Cardiac muscle cell (in vitro differentiated cells and primary cell): ENCODE results near the gene KCNIP1. TPM values are rescaled to one million over a fixed set of nuclear protein-coding genes. Genes with fewer than 3 reads are reported as not detected.

Experiments used
- DNase-seq, 2 donors: peaks; one replicate each; pipeline versions ENCODE4 v3.0.0 to v3.0.0-alpha.2; 2010 to 2017; ENCODE audit warnings: low read depth in 1 of 2, low spot score in 1 of 2
- H3K27ac ChIP-seq: fragments of 200-600 bp; sonication (generic); 2 replicates; pipeline ENCODE4 v1.5.1; 2016
- H3K27me3 ChIP-seq: fragments of 200-600 bp; sonication (generic); 2 replicates; pipeline ENCODE4 v1.6.0; 2016; ENCODE audit warnings: control low read depth
- H3K36me3 ChIP-seq: fragments of 200-600 bp; sonication (generic); 2 replicates; pipeline ENCODE4 v1.5.1; 2016; ENCODE audit warnings: control low read depth
- H3K4me1 ChIP-seq: fragments of 200-600 bp; sonication (generic); 2 replicates; pipeline ENCODE4 v1.8.1; 2017; ENCODE audit warnings: low read depth, mild to moderate bottlenecking, mixed run types
- H3K4me3 ChIP-seq: fragments of 200-600 bp; sonication (generic); 2 replicates; pipeline ENCODE4 v1.5.1; 2016; ENCODE audit warnings: mild to moderate bottlenecking
- H3K9me3 ChIP-seq: fragments of 200-600 bp; sonication (generic); 2 replicates; pipeline ENCODE4 v1.5.1; 2017; ENCODE audit warnings: low read depth, mild to moderate bottlenecking, control low read depth
- polyA plus RNA-seq: library from polyadenylated mRNA; unstranded; fragments of >200 nt; fragmentation: Nextera tagmentation; extraction: Ambion mirVana; gene quantifications from 2 replicates; pipeline ENCODE4 v1.2.1, GENCODE V29; 2016
- total RNA-seq: library from RNA; depleted of rRNA; stranded (reverse); fragments of >200 nt; gene quantifications from 2 replicates; pipeline ENCODE4 v1.2.3, GENCODE V29; 2016
- TF ChIP-seq, protein P1 (sequence below): IDR thresholded peaks from 2 replicates; pipeline ENCODE4 v1.5.1; 2012; ENCODE audit warnings: low read depth, mild to moderate bottlenecking, low read length

KCNIP1 gene
- total and polyA plus RNA-seq, 2 experiments from 2014 or later = 0.09 TPM; not detected in 1

DNA sequence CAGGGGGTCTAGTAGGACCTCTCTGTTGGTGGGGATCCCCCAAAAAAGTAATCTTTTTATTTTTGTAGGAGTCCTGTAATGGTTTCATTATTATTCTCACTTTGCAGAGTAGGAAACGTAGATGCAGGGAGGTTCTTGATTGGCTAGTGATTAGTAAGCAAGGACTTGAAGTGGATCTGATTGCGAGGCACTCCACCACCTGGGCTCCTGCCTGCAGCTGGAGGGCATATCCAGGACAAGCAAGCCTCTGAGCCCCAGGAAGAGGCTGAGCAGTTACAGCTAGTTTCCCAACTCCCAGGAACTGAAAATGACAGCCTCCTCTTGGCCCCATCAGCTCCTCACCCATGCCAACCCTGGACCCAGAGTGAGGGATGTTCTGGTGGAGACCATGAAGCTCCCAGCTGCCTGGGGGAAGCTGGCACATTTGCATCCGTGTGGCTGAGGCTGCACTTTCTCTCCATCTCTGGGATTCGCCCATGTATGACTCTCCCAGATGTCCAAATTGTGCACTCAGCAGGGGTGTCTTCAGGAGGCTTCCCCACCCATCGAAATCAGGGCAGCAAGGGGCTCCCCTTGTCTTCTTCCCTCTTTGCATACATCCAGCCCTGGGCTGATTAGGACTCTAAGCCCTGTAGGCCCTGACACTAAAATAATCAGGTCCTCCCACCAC lies 10.2 kb downstream of the KCNIP1 start:
- TF ChIP-seq, protein P1, sequence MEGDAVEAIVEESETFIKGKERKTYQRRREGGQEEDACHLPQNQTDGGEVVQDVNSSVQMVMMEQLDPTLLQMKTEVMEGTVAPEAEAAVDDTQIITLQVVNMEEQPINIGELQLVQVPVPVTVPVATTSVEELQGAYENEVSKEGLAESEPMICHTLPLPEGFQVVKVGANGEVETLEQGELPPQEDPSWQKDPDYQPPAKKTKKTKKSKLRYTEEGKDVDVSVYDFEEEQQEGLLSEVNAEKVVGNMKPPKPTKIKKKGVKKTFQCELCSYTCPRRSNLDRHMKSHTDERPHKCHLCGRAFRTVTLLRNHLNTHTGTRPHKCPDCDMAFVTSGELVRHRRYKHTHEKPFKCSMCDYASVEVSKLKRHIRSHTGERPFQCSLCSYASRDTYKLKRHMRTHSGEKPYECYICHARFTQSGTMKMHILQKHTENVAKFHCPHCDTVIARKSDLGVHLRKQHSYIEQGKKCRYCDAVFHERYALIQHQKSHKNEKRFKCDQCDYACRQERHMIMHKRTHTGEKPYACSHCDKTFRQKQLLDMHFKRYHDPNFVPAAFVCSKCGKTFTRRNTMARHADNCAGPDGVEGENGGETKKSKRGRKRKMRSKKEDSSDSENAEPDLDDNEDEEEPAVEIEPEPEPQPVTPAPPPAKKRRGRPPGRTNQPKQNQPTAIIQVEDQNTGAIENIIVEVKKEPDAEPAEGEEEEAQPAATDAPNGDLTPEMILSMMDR = no peak
- Histone ChIP-seq H3K4me3 (no peak overlapping the region), H3K36me3 (no peaks in the 10 kb centered on the region), H3K9me3 (no peaks in the 10 kb centered on the region), H3K27ac (no peak overlapping the region), H3K4me1 (no peaks in the 10 kb centered on the region), H3K27me3 (peaks cover 11% of the 10 kb centered on the region)
- peak in 1 of 2 donors; percentile 17 for DNase-seq

GRCh38 chr5:170517411-170517810 lies 13.6 kb downstream of the KCNIP1 start:
- H3K27ac ChIP-seq = no peak overlapping the region
- no peaks in the 10 kb centered on the region for H3K36me3 ChIP-seq
- H3K4me3 ChIP-seq = no peak overlapping the region
- no peak for DNase-seq
- H3K9me3 ChIP-seq = no peaks in the 10 kb centered on the region
- no peaks in the 10 kb centered on the region for H3K4me1 ChIP-seq
- peaks cover 11% of the 10 kb centered on the region for H3K27me3 ChIP-seq
- TF ChIP-seq, protein P1 = no peak

DNA sequence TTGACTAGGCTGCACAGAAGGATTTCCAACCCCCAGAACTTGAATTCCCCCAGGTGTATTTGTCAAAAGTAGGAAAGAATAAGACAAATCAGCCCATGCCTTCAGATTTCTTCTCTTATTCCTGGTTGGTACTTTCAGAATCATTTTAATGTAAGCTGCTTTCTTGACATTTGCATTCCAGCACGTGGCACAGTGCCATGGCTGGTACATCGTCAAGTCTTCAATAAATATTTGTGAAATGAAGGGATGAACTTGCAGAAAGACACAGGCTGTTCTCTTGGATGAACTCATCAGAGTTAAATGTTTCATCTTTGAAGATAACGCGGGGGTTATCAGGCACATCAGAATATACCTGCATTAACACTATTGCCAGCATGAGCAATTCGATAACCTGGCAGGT lies 14.5 kb downstream of the KCNIP1 start:
- H3K36me3 ChIP-seq = no peaks in the 10 kb centered on the region
- TF ChIP-seq, protein P1 = no peak
- no peaks in the 10 kb centered on the region for H3K4me1 ChIP-seq
- no peaks in the 10 kb centered on the region for H3K9me3 ChIP-seq
- no peak for DNase-seq
- H3K27ac ChIP-seq = no peak overlapping the region
- H3K4me3 ChIP-seq = no peak overlapping the region
- peaks cover 11% of the 10 kb centered on the region for H3K27me3 ChIP-seq

DNA sequence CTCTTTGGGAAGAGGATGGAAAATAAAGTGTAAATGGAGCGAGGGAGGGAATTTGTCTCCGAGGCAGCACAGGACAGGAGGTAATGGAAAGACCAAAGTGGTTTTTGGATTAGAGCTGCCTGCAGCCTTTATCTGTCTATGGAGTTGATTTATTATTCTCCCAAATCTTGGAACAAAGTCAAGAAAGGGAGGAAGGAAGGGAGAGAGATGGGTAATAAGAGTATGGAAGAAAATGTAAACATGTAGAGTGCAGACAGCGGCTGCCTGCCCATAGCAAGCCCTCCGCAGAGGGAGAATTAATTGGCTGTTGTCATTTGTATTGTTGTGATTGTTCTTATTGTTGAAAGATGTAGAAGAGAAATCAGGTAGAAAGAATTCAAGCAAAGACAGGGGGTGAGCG lies 15.7 kb downstream of the KCNIP1 start:
- H3K27me3 ChIP-seq = peaks cover 11% of the 10 kb centered on the region
- H3K36me3 ChIP-seq = no peaks in the 10 kb centered on the region
- no peaks in the 10 kb centered on the region for H3K4me1 ChIP-seq
- no peak overlapping the region for H3K27ac ChIP-seq
- TF ChIP-seq, protein P1 = no peak
- H3K4me3 ChIP-seq = no peak overlapping the region
- no peak for DNase-seq
- H3K9me3 ChIP-seq = no peaks in the 10 kb centered on the region

- no peak overlapping the region for H3K27ac ChIP-seq
- H3K4me1 ChIP-seq = no peaks in the 10 kb centered on the region
- H3K27me3 ChIP-seq = peaks cover 11% of the 10 kb centered on the region
- no peak overlapping the region for H3K4me3 ChIP-seq
- no peaks in the 10 kb centered on the region for H3K9me3 ChIP-seq
- no peak for DNase-seq
- no peaks in the 10 kb centered on the region for H3K36me3 ChIP-seq
- TF ChIP-seq, protein P1 = no peak
These were observed 16.6 kb downstream of the KCNIP1 start for GRCh38 chr5:170520372-170520771.
